Measurements from ENCODE around the gene MAPK8.
A peak's percentile ranks its signal among the peaks of the same experiment; 100 is the strongest.

Gene MAPK8

DNA sequence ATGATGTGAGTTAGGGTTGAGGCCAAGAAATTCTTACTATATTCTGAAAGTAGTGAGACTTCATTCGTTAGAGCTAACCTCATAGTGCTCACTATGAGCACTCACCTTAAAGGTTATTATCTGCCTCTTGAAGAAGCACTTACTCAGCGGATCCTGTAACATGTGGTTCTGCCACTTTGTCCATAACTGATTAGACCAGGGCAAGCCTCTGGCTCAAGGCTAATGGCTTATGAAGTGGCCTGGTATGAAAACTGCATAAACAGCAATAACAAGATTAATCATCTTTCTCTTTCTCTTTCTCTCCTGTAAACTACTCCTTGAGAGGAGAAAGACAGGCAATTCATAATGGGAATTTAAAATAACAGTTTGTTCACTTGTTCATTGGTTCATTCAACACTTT is 82.8 kb downstream of the MAPK8 start:
- TF ChIP-seq, protein P1, sequence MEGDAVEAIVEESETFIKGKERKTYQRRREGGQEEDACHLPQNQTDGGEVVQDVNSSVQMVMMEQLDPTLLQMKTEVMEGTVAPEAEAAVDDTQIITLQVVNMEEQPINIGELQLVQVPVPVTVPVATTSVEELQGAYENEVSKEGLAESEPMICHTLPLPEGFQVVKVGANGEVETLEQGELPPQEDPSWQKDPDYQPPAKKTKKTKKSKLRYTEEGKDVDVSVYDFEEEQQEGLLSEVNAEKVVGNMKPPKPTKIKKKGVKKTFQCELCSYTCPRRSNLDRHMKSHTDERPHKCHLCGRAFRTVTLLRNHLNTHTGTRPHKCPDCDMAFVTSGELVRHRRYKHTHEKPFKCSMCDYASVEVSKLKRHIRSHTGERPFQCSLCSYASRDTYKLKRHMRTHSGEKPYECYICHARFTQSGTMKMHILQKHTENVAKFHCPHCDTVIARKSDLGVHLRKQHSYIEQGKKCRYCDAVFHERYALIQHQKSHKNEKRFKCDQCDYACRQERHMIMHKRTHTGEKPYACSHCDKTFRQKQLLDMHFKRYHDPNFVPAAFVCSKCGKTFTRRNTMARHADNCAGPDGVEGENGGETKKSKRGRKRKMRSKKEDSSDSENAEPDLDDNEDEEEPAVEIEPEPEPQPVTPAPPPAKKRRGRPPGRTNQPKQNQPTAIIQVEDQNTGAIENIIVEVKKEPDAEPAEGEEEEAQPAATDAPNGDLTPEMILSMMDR (IDR thresholded peaks at IDR 0.05; ENCODE audit: low read depth, low read length), result no peak
- no peak for DNase-seq (ENCODE audit: low read depth in 2 of 2)
- no peak overlapping the region for H3K4me3 ChIP-seq (replicated peaks in 1 of 2; ENCODE audit: low read depth in 2 of 2, low read length in 2 of 2)

DNA sequence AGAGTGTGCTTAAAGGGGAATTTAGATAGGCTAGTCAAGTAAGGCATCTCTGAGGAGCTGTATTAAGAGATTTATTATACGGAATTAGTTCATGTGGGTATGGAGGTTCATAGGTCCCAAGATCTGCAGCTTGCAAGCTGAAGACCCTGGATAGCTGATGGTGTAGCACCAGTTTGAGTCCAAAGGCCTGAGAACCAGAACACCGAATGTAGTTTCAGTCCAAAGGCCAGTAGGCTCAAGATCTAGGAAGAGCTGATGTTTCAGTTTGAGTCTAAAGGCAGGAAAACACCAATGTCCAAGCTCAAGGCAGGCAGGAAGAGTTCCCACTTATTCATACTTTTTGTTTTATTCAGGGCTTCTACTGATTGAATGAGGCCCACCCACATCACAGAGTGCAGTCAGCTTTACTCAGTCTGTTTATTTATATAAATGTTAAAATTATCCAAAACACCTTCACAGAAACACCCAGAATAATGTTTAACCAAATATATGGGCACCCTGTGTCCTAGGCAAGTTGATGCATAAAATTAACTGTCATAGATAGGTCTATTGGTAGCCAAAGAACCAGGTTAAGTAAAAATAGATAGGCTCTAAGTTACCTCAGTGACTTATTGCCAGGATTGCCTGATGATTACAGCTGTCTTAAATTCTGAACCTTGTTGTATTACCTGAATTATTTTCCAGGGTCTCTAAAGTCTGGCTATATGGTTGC is 83.5 kb downstream of the MAPK8 start:
- H3K4me3 ChIP-seq (replicated peaks in 1 of 2; ENCODE audit: low read depth in 2 of 2, low read length in 2 of 2), result no peak overlapping the region
- DNase-seq (ENCODE audit: low read depth in 2 of 2), result no peak
- TF ChIP-seq, protein P1 (IDR thresholded peaks at IDR 0.05; ENCODE audit: low read depth, low read length), result no peak

DNA sequence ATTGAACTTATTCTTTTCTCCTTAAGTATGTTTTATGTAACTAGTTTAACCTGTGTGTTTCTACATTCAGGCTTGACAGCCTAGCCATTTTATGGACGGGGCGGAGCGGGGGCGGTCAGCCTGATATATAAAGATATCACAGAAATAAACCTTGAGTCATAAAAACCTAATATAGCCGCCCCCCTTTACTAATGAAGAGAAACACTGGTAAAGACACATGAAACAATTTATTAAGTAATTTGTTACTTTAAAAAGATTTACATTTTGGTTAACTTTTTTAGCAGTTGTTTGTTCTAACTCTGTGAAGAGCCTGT is 84.0 kb downstream of the MAPK8 start:
- no peak overlapping the region for H3K4me3 ChIP-seq (replicated peaks in 1 of 2; ENCODE audit: low read depth in 2 of 2, low read length in 2 of 2)
- no peak for DNase-seq (ENCODE audit: low read depth in 2 of 2)
- TF ChIP-seq, protein P1 (IDR thresholded peaks at IDR 0.05; ENCODE audit: low read depth, low read length), result no peak

DNA sequence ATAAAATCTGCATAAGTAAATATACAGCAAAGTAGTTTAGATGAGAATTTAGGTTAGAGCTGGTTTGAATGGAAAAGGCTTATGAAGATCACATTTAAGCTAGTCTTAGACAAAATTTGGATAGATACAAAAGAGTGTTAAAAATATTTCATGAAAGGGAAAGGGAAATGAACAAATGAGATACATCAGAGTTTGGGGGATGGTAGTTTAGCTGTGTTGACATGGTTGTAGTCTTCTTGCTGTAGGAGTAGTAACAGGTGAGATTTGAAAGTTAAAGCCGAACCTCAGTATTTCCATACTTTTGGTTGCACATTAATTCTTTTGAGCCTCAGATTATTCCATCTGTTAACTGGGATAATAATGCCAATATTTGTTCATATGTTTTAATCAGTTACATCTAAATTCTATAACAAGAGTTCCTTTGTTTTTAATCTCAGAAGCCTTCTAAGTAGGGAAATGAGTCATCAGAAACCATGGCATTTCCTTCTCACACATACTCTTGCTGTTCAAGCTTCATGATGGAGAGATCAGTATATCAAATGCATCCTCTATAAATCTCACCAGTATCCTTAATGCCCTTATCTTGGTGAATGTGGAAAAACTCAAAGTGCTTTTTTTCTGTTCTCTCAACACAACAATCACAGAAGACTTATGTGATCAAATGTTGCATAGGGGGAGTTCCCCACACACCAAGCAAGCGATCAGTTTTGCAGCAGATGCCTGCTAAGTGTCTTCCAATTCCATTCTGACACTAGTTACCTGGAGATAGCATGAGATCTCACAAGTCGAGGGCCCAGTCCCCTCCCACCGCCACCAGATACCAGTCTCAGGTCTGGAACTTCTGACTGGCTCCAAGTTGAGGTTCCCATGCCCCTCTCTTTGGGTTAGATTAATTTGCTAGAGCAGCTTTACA is 84.7 kb downstream of the MAPK8 start:
- TF ChIP-seq, protein P1 (IDR thresholded peaks at IDR 0.05; ENCODE audit: low read depth, low read length), result no peak
- peak; percentile 50 to 64 for DNase-seq (ENCODE audit: low read depth in 2 of 2)
- H3K4me3 ChIP-seq (replicated peaks in 1 of 2; ENCODE audit: low read depth in 2 of 2, low read length in 2 of 2), result no peak overlapping the region

DNA sequence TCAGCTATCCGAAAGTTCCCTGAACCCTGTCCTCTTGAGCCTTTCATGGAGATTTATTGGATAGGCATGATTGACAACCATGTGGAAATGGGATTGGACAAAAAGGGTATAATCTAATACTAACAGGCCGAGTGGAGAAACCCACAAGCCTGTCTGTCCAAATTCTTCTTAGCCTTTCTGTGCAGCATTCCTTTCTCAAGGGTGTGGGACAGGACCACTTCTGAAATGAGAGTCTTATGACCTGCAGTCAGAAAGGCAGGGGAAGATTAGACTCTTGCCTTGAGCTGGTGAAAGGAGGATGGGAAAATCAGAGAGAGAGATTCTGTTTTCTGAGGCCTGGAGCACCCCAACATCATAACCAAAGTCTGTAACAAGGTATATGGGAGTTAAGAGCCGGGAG is 85.5 kb downstream of the MAPK8 start:
- peak in 1 of 2 donors; percentile 13 for DNase-seq (ENCODE audit: low read depth in 2 of 2)
- no peak overlapping the region for H3K4me3 ChIP-seq (replicated peaks in 1 of 2; ENCODE audit: low read depth in 2 of 2, low read length in 2 of 2)
- TF ChIP-seq, protein P1 (IDR thresholded peaks at IDR 0.05; ENCODE audit: low read depth, low read length), result no peak

DNA sequence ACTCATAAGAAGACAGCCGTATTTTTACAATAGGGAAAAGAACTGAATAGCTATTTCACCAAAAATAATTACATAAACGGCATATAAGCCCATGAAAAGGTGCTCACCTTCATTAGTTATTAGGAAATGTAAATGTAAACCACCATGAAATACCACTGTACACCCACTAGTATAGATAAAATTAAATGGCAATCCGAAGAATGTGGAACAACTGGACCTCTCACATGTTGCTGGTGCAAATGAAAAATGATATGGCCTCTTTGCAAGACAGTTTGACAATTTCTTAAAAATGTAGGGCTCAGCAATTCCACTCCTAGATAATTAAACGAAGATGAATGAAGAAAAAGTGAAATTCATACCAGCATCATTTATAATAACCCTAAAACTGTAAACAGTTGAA is 91.8 kb downstream of the MAPK8 start:
- DNase-seq (ENCODE audit: low read depth in 2 of 2), result no peak
- H3K4me3 ChIP-seq (replicated peaks in 1 of 2; ENCODE audit: low read depth in 2 of 2, low read length in 2 of 2), result no peak overlapping the region
- TF ChIP-seq, protein P1 (IDR thresholded peaks at IDR 0.05; ENCODE audit: low read depth, low read length), result no peak
